Activated CD4-positive, alpha-beta memory T cell treated with anti-CD3 and anti-CD28 coated beads, Interleukin-2, amount 10 ng/mL, durations not matched to agents 7 days and 5 days (primary cell): ENCODE measurements around the gene GTF3A. TPM values are rescaled to one million over a fixed set of nuclear protein-coding genes. Genes with fewer than 3 reads are reported as not detected.

Experiments used
- CTCF ChIA-PET: fragments of 350-600 bp; sonication (Branson Sonifier 250); formaldehyde crosslinking; loops from one replicate; lab custom pipeline; 2021; ENCODE audit warnings: antibody characterized with exemption, inconsistent platforms; lab: Charles Lee
- POLR2A ChIA-PET: fragments of 350-600 bp; sonication (Branson Sonifier 250); formaldehyde crosslinking; loops from one replicate; lab custom pipeline; 2021; ENCODE audit warnings: antibody characterized with exemption; lab: Charles Lee
- DNase-seq: peaks from one replicate; pipeline ENCODE4 v3.0.0-alpha.2; 2020
- H3K27ac Mint-ChIP-seq: one replicate; pipeline ENCODE4 v1.8.0; 2021; ENCODE audit warnings: mild to moderate bottlenecking, mixed read lengths
- H3K27me3 Mint-ChIP-seq: one replicate; pipeline ENCODE4 v1.8.0; 2021; ENCODE audit warnings: mixed read lengths
- H3K36me3 Mint-ChIP-seq: one replicate; pipeline ENCODE4 v1.8.0; 2021; ENCODE audit warnings: low read depth, mixed read lengths
- H3K4me1 Mint-ChIP-seq: one replicate; pipeline ENCODE4 v1.8.0; 2021; ENCODE audit warnings: mixed read lengths
- H3K4me3 Mint-ChIP-seq: one replicate; pipeline ENCODE4 v1.8.0; 2021; ENCODE audit warnings: mild to moderate bottlenecking, mixed read lengths
- H3K9me3 Mint-ChIP-seq: one replicate; pipeline ENCODE4 v1.8.0; 2021; ENCODE audit warnings: mixed read lengths
- total RNA-seq, 2 experiments: library from RNA; stranded (reverse); gene quantifications; one replicate each; pipeline ENCODE4 v1.2.3, GENCODE V29; 2021

GTF3A gene
- total RNA-seq, 2 experiments from 2014 or later: 187 to 189 TPM

DNA sequence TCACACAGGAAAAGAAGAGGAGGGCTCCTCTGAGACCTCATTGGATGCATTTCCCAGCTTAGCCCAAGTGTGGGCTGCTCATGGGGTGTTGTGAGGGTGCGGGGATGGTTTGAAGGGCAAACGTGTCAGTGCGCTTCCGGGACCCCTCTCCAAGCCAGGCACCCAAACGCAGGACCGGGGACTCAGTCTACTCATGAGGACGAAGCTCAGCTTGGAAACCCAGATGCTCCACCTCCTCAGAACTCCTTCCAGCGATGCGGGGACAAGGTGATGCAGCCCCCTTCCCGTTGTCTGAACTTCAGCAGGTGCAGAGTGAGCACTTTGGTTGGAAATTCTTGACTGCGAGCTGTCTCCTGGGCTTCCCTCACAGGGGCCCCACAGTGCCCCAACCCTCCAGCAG, 59.0 kb downstream of the GTF3A start:
- Mint-ChIP-seq H3K4me3 (no peak overlapping the region), H3K27ac (no peak overlapping the region), H3K4me1 (peaks cover 4% of the 10 kb centered on the region), H3K36me3 (no peaks in the 10 kb centered on the region), H3K9me3 (no peaks in the 10 kb centered on the region), H3K27me3 (no peaks in the 10 kb centered on the region)
- POLR2A ChIA-PET: no interaction called here
- CTCF ChIA-PET: no interaction called here
- no peak for DNase-seq

Other genes with a start within 250 kb of the GTF3A start
- 100 to 1,000 TPM; 742 to 774 TPM for gene RPL21, start 173.1 kb upstream of the GTF3A start, total RNA-seq
- 1 to 10 TPM; 1.9 to 2.5 TPM for gene RASL11A, start 153.8 kb upstream of the GTF3A start, total RNA-seq
- gene MTIF3, start 25.9 kb downstream of the GTF3A start, total RNA-seq: 10 to 100 TPM; 61.6 to 61.8 TPM
- 1 to 10 TPM; 8.0 to 8.1 TPM for gene LNX2, start 195.9 kb downstream of the GTF3A start, total RNA-seq
- gene POLR1D, start 197.3 kb downstream of the GTF3A start, total RNA-seq: 100 to 1,000 TPM; 125 to 127 TPM